Glomerular visceral epithelial cell (primary cell): ENCODE results near the gene CMPK2.

Experiments used
- DNase-seq: peaks from one replicate; pipeline ENCODE4 v3.0.0-alpha.2; 2016; ENCODE audit errors: extremely low spot score

Gene CMPK2

DNA sequence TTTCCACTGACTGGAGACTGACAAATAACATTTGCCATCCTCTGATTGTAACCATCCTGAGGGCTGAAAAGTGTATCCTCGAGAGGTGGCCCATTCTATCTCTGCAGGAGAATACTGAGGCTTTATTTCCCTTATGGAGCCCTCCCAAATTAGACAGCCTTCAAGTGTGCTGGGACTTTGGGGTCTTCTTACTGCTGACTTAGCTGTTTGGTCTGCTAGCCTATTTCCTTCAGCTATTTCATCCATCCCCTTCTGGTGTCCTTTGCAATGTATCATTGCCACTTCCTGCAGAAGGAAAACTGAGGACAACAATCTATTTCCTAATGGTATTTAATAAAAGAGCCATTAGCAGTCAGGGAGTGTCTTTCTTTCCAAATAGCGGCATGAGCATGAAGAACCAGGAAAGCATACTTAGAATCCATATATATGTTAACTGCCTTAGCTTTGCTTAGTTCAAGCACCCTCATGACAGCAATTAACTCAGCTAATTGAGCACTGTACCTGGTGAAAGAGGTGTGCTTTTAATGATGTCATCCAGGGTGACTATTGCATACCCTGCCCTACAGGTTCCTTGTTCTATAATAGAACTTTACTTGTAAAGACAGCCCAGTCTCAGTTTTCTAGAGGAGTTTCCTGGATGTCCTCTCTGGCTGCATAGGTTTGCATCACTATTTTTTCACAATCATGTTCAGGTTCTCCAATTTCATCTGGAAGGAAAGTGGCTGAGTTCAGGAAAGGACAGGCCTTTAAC, 24.0 kb downstream of the CMPK2 start:
- no peak for DNase-seq

DNA sequence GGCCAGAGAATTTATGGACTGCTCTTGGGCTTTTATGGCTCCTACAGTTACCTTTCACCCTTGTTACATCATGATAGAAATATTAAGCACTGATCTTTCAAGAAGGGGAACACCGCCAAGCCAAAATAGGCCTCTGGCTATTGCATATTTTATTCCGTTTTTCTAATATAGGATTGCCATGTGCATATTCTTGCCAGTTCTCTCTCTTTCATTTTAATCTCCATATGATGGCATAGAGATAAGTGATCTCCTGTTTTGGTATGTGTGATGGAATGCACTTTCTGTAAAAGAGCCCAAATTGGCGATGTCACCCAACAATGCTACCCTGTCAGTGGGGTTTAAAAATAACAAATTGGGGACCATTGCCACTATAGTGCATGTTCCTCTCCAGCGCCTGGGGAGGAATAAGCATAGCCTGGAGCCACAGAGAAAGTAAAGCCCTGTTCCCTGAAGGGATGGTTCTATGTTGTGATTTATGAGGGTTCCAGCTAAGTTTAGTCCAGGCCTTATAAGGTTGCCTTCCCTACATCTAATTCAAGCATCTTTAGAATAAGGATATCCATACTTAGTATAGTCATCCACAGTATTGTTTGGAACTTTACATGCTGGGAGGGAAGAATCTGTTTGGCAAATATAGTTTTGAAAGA, 26.9 kb downstream of the CMPK2 start:
- DNase-seq = no peak

DNA sequence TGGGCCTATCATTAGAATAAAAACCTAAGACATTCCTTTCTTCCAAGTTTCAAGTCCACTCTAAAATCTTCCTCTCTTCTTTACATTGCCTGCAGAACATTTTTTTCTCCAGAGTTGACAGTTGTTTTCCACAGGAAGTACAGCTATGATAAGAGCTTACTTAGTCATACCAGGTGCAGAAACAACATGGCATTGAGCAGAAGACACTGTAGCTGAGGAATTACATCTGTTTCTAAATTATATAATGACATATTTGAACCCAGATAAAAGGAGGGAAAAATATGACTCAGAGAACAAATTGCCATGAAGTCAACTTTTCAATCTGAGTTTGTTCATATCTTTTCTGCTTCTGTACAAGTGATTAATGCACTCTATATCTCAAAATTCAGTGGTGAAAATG, 30.2 kb downstream of the CMPK2 start:
- no peak for DNase-seq

DNA sequence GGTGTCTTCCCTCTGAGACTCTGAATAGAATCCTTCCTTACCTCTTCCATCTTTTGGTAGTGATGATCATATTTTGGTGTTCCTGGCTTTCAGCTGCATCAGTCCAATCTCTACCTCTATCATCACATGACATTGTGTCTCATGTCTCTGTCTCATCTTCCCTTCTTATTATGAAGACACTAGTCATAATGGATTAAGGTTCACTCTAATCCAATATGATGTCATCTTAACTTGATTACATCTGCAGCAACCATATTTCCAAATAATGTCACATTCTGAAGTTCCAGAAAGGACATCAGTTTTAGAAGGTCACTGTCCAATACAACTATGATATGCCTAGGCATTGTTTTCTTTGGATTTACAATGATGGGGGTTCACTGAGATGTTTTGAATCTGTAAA, 31.5 kb downstream of the CMPK2 start:
- DNase-seq = no peak

GRCh38 chr2:6833300-6833604, 32.5 kb downstream of the CMPK2 start:
- DNase-seq = no peak

GRCh38 chr2:6832596-6833299, 33.0 kb downstream of the CMPK2 start:
- DNase-seq = no peak

- no peak for DNase-seq
Observed at GRCh38 chr2:6831229-6831628, 34.5 kb downstream of the CMPK2 start.

- DNase-seq = no peak
Observed at GRCh38 chr2:6828299-6828584, 37.5 kb downstream of the CMPK2 start.

DNA sequence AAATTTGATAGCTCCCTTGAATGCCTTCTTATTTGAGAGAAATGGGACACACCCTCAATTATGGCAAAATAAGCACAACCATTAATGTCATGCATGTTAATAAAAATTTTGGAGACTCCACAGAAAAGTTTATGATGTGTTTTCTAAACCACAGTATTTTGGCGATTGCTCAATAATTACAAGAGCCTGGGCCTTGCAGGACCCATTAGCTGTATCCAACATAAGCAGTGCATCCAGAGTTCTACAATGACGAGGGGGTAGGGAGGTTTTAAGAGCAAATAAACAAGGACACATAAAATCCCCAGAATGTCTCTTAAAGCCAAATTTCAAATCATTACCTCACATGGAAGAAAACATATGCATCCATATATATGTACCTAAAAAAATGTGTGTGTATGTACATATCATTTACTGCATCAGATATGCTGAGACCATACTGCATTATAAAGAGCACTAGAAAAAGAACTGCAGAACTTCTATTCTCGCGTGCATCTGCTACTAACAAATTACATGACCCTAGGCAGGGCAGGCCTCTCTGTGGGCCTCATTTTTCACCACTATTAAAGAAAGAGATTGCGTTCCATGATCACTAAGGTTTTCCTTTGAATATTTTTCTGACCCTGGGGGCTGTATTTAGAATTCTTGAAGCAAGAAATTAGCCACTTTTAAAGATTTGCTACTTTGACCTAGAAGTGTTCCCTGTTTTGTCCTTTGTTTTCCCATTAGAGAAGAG, 38.0 kb downstream of the CMPK2 start:
- no peak for DNase-seq

DNA sequence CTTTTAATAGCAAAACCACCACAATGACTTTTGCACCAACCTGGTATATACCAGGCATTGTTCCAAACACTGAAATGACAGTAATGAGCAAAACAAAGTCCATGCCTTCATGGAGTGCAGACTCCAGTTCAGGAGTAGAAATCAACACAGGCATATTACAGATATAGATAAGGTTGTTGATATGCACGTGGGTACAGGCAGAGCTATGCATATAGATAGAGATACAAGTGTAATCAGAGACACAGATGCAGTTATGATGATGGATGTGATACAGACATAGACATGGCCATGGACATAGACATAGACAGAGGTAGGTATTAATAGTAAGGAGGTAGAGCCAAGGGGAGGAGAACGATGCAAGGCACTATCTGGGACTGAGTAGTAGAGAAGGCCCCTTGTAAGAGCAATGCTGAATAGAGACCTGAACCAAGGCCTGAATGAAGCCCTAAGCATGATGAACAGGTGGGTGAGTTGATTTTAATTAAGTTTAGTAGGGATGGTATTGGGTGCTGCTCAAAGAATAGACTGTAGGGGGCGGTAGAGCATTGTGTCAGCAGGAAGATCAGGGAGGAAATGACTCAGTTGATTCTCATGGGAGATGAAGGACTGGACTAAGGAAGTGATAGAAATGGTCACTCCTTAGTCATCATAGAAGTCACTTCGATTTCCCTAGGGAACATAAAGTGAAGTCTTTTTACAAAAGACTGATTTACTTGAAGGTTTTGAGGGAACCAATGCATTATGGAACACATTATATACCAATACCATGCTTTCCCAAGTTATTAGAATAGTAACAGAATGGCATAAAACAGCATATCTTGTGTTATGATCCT, 39.4 kb downstream of the CMPK2 start:
- peak; percentile 30 for DNase-seq

GRCh38 chr2:6824962-6825361, 40.7 kb downstream of the CMPK2 start:
- DNase-seq = no peak

- no peak for DNase-seq
Observed at GRCh38 chr2:6823111-6823510, 42.6 kb downstream of the CMPK2 start.

GRCh38 chr2:6822406-6822805, 43.3 kb downstream of the CMPK2 start:
- no peak for DNase-seq

DNA sequence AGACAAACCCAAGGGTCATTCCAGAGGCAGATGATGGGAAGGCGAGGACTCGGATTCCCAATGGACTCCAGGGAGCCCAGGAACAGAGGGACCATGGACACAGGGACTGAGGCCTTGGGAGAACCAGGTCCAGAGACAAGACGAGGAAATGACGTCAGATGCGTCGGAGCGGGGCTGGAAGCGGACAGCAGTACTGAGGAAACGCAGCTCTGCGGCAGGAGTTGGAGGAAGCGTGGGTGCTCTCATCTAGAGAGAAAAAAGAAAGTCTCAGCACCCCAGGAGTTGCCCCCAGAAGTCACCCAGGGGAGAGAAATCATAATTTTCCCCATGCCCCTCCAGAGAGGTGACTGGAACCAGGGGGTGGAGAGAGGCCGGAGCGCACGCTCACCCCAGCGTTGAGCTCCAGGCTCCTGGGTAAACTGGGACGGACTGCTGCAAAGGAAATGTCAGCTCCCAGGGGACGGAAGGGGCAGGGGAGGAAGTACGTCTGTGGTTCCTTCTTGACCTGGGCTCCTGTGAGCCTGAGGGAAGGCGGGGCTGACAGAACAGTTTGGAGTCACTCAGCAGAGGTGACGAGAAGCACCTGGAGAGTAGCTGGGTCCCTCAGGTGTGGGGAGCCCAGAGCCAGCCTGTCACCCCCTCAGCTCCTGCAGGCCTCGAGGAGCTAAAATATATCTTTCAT, 44.7 kb downstream of the CMPK2 start:
- no peak for DNase-seq

DNA sequence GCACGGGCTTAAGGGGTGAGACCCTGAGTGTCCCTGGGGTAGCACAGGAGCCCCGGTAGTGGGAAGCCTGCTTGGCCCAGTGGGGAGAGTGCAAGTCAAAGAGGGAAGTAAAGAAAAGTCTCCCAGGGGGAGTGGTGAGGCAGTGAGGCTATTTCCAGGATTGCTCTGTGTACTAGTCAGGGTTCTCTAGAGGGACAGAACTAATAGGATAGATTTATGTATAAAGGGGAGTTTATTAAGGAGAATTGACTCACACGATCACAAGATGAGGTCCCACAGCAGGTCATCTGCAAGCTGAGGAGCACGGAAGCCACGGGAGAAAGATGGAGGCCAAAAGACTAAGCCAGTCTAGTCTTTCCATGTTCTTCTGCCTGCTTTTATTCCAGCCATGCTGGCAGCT, 45.5 kb downstream of the CMPK2 start:
- no peak for DNase-seq

DNA sequence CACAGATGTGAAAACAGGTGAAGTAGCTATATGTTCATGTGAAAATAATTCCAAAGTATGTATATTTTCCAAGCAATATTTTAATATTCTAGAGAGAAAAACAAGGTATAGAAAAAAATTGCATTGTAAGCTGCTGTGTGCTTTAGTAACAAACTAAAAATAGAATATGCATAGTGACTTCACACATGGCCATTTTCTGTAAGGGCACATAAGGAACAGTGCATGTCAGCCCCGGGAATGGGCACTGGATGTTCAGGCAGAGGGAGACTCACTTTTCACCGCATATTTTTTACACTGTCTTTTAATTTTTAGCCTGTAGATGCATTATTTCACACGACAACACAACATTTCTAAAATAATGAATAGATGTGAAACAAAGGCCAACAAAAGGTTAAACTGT, 46.0 kb downstream of the CMPK2 start:
- DNase-seq = no peak

- DNase-seq = no peak
Observed at GRCh38 chr2:6818012-6818411, 47.7 kb downstream of the CMPK2 start.

GRCh38 chr2:6814869-6815268, 50.8 kb downstream of the CMPK2 start:
- no peak for DNase-seq

GRCh38 chr2:6814312-6814711, 51.4 kb downstream of the CMPK2 start:
- no peak for DNase-seq

DNA sequence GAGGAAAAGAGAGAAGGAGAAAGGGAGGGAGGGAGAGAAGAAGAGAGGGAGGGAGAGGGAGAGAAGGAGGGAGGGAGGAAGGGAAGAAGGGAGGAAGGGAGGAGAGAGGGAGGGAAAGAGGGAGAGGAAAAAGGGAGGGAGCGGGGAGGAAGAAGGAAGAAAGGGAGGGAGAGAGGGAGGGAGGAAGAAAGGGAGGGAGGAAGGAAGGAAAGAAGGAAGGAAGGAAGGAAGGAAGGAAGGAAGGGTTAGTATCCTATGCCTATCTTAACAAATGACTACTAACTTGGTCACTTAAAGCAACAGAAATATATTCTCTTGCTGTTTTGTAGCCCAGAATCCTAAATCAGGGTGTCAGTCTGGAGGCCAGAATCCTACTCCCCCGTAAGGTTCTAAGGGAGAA, 52.1 kb downstream of the CMPK2 start:
- DNase-seq = no peak

DNA sequence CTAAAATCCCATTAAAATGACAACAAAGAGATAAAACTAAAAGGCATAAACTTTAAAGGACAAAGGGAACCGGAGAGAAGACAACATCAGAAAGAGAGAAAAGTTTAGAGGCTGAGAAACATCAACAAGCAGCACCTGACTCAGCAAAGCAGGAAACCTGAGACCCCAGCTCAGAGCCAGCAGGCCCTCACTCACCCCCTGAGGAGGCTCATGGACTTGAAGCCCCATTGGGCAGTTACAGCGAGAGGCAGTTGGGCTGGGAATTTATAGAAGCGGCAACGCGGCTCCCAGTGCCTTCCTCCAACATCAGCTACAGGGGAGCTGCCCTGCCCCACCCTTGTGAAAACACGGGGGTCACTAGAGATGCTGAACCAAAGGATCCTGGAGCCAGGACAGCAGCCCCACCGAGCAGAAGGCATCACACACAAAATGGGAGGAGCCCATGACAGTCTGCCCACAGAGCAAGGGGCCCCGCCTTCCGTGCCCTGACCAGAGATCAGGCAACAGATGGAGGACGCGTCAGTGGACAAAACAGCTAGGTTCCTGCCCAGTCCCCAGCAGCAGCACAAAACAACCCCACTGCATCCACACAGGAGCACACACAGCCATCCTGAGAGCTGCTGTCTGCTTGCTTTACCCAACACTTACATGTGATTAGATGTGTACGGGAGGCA, 52.7 kb downstream of the CMPK2 start:
- DNase-seq = no peak
